ENCODE results near the gene SAG. TPM values are rescaled to one million over a fixed set of nuclear protein-coding genes. Genes with fewer than 3 reads are reported as not detected.

Gene SAG
- total and polyA plus RNA-seq, 4 donors = not detected

- WGBS = 68% methylated on average over 10 of the region's 10 CpGs
- no peak overlapping the region for H3K9ac ChIP-seq (ENCODE audit: low read depth in 1 of 2, low read length in 2 of 2)
- TF ChIP-seq HNF4G (IDR thresholded peaks at IDR 0.05) = no peak
- TF ChIP-seq HNF4A (conservative IDR thresholded peaks at IDR 0.05) = peak in 1 of 2 donors; percentile 3
- H3K9me3 ChIP-seq (ENCODE audit: control insufficient read depth in 4 of 4, low read length in 3 of 4) = no peaks in the 10 kb centered on the region
- H3K27me3 ChIP-seq (ENCODE audit: control insufficient read depth in 4 of 4, insufficient read depth in 4 of 4, low read length in 3 of 4) = no peaks in the 10 kb centered on the region
- no peak overlapping the region for H3K4me3 ChIP-seq (ENCODE audit: low read depth in 1 of 3, low read length in 3 of 3)
- H3K36me3 ChIP-seq (ENCODE audit: control insufficient read depth in 4 of 4, insufficient read depth in 3 of 4, low read depth in 1 of 4, low read length in 3 of 4) = peaks cover 0 to 1% (median 0%) of the 10 kb centered on the region in 4 donors
- H3K4me1 ChIP-seq (ENCODE audit: control insufficient read depth in 4 of 4, insufficient read depth in 4 of 4, low read length in 3 of 4) = peaks cover 0 to 9% (median 4%) of the 10 kb centered on the region in 4 donors
- DNase-seq (ENCODE audit: low spot score) = no peak
- H3K27ac ChIP-seq (ENCODE audit: low read depth in 1 of 2, low read length in 2 of 2) = no peak overlapping the region
These were observed 68.1 kb downstream of the SAG start for GRCh38 chr2:233375490-233376314.

- H3K36me3 ChIP-seq (ENCODE audit: control insufficient read depth in 4 of 4, insufficient read depth in 3 of 4, low read depth in 1 of 4, low read length in 3 of 4) = peaks cover 0 to 1% (median 0%) of the 10 kb centered on the region in 4 donors
- no peak for DNase-seq (ENCODE audit: low spot score)
- H3K27me3 ChIP-seq (ENCODE audit: control insufficient read depth in 4 of 4, insufficient read depth in 4 of 4, low read length in 3 of 4) = no peaks in the 10 kb centered on the region
- TF ChIP-seq SP1 (IDR thresholded peaks at IDR 0.05) (no peak), YY1 (IDR thresholded peaks at IDR 0.05) (no peak), RAD21 (IDR thresholded peaks at IDR 0.05) (no peak)
- TF ChIP-seq, protein P1, sequence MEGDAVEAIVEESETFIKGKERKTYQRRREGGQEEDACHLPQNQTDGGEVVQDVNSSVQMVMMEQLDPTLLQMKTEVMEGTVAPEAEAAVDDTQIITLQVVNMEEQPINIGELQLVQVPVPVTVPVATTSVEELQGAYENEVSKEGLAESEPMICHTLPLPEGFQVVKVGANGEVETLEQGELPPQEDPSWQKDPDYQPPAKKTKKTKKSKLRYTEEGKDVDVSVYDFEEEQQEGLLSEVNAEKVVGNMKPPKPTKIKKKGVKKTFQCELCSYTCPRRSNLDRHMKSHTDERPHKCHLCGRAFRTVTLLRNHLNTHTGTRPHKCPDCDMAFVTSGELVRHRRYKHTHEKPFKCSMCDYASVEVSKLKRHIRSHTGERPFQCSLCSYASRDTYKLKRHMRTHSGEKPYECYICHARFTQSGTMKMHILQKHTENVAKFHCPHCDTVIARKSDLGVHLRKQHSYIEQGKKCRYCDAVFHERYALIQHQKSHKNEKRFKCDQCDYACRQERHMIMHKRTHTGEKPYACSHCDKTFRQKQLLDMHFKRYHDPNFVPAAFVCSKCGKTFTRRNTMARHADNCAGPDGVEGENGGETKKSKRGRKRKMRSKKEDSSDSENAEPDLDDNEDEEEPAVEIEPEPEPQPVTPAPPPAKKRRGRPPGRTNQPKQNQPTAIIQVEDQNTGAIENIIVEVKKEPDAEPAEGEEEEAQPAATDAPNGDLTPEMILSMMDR (IDR thresholded peaks at IDR 0.05; ENCODE audit: low read depth, low read length, missing input control) = no peak
- H3K27ac ChIP-seq (ENCODE audit: low read depth in 1 of 2, low read length in 2 of 2) = no peak overlapping the region
- H3K9me3 ChIP-seq (ENCODE audit: control insufficient read depth in 4 of 4, low read length in 3 of 4) = no peaks in the 10 kb centered on the region
- no peak overlapping the region for H3K9ac ChIP-seq (ENCODE audit: low read depth in 1 of 2, low read length in 2 of 2)
- no peak overlapping the region for H3K4me3 ChIP-seq (ENCODE audit: low read depth in 1 of 3, low read length in 3 of 3)
- 95% methylated on average over 6 of the region's 6 CpGs for WGBS
- H3K4me1 ChIP-seq (ENCODE audit: control insufficient read depth in 4 of 4, insufficient read depth in 4 of 4, low read length in 3 of 4) = peaks cover 1 to 18% (median 12%) of the 10 kb centered on the region in 4 donors
These were observed 71.4 kb downstream of the SAG start for GRCh38 chr2:233379034-233379433.

DNA sequence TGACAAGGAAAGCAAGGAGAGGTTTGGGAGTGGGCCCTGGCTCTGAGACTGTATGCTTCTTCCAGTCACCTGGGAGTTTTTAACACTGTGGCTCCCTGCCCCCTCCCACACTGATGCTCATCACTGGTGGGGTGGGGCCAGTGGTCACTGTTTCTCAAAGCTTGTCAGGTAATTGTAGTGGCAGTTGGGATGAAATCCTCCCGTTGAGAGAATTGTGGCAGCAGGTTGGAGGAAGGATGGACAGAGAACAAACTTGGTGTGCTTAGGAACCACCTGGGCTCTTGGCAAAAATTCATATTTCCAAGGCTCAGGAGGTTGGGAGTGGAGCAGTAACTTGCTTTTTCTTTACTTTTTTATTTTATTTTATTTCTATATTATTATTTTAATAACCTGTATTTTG is 71.8 kb downstream of the SAG start:
- Histone ChIP-seq H3K27ac (ENCODE audit: low read depth in 1 of 2, low read length in 2 of 2) (no peak overlapping the region), H3K9me3 (ENCODE audit: control insufficient read depth in 4 of 4, low read length in 3 of 4) (no peaks in the 10 kb centered on the region)
- WGBS = 90% methylated on average over 1 of the region's 1 CpG

More for the DNA sequence above, 71.8 kb downstream of the SAG start:
- no peak for DNase-seq (ENCODE audit: low spot score)
- Histone ChIP-seq H3K4me1 (ENCODE audit: control insufficient read depth in 4 of 4, insufficient read depth in 4 of 4, low read length in 3 of 4) (peaks cover 1 to 18% (median 13%) of the 10 kb centered on the region in 4 donors), H3K9ac (ENCODE audit: low read depth in 1 of 2, low read length in 2 of 2) (no peak overlapping the region), H3K27me3 (ENCODE audit: control insufficient read depth in 4 of 4, insufficient read depth in 4 of 4, low read length in 3 of 4) (no peaks in the 10 kb centered on the region), H3K4me3 (ENCODE audit: low read depth in 1 of 3, low read length in 3 of 3) (no peak overlapping the region), H3K36me3 (ENCODE audit: control insufficient read depth in 4 of 4, insufficient read depth in 3 of 4, low read depth in 1 of 4, low read length in 3 of 4) (peaks cover 0 to 1% (median 0%) of the 10 kb centered on the region in 4 donors)
- TF ChIP-seq NR2F2 (IDR thresholded peaks at IDR 0.05) (no peak), SP1 (IDR thresholded peaks at IDR 0.05) (no peak), REST (IDR thresholded peaks at IDR 0.05) (no peak)

All from liver (tissue), 9 donors.